Left cardiac atrium (tissue), 4 donors: ENCODE results near the gene ZNF117. TPM values are rescaled to one million over a fixed set of nuclear protein-coding genes. Genes with fewer than 3 reads are reported as not detected.
"Not testable (repeated sequence)": the region's sequence is repeated elsewhere in the genome, so short reads cannot be mapped to it uniquely, and the experiment has no call there.

Experiments used
- ATAC-seq, 2 donors: fragments of 200-7000 bp; cut with Tn5 transposase; one replicate each; pipeline ENCODE4 v1.9.1; 2020; ENCODE audit warnings: mild to moderate bottlenecking in 2 of 2, moderate library complexity in 2 of 2
- DNase-seq: peaks from one replicate; pipeline ENCODE4 v3.0.0-alpha.2; 2020
- intact Hi-C, 2 donors: fragments of 100-400 bp; cut with DNase I; formaldehyde crosslinking; loops; one replicate each; pipeline versions ENCODE4 v1.14.1 to v1.15.1; 2022 to 2023
- total RNA-seq, 2 donors: library from RNA; stranded (reverse); fragmentation: NEBNext Ultra II Directional; extraction: Animal tissue kit (Norgen Biotek cat#: 25700); gene quantifications; one replicate each; pipeline ENCODE4 v1.2.1, GENCODE V29; 2021
- donor health status: DM: no; HTN: yes; CAD: no.
- donor health status: DM: no; HTN: yes; CAD: no; lungs with severe emphysema.
- donor health status: DM: yes; HTN: yes; CAD: no.
- donor health status: Dilated cardiomyopathy.

Gene ZNF117
- total RNA-seq, 2 donors from 2014 or later = 7.9 to 9.4 TPM

GRCh38 chr7:64998865-64999164 lies 8.0 kb upstream of the ZNF117 start:
- intact Hi-C loops = no loop called here
- ATAC-seq (no peak), DNase-seq (no peak)

- ATAC-seq (peak; percentile 23 to 69), DNase-seq (no peak)
- intact Hi-C loops = no loop called here
Observed at GRCh38 chr7:64997927-64998391, 7.1 kb upstream of the ZNF117 start.

GRCh38 chr7:64997164-64997908 lies 6.5 kb upstream of the ZNF117 start:
- DNase-seq (no peak), ATAC-seq (no peak)
- intact Hi-C loops = no loop called here

- intact Hi-C loops = no loop called here
- no peak for ATAC-seq
- no peak for DNase-seq
Observed at GRCh38 chr7:64996305-64996704, 5.5 kb upstream of the ZNF117 start.

- intact Hi-C loops = no loop called here
- ATAC-seq (no peak), DNase-seq (no peak)
Observed at GRCh38 chr7:64993901-64994300, 3.1 kb upstream of the ZNF117 start.

GRCh38 chr7:64992971-64993370 lies 2.1 kb upstream of the ZNF117 start:
- DNase-seq = no peak
- ATAC-seq = no peak
- intact Hi-C loops = no loop called here

GRCh38 chr7:64990216-64990615 lies 620 bp downstream of the ZNF117 start:
- ATAC-seq (no peak), DNase-seq (no peak)
- intact Hi-C loops = no loop called here

- ATAC-seq (no peak), DNase-seq (no peak)
- intact Hi-C loops = no loop called here
Observed at GRCh38 chr7:64978497-64979203, 12.2 kb downstream of the ZNF117 start.

- ATAC-seq = no peak
Observed at GRCh38 chr7:64965594-64965993, 25.2 kb downstream of the ZNF117 start.

GRCh38 chr7:64959072-64959747 lies 31.6 kb downstream of the ZNF117 start:
- ATAC-seq (no peak), DNase-seq (no peak)
- intact Hi-C loops = no loop called here

More at GRCh38 chr7:64965594-64965993, 25.2 kb downstream of the ZNF117 start:
- DNase-seq = no peak
- intact Hi-C loops = no loop called here

- ATAC-seq (peak; percentile 30 to 31), DNase-seq (no peak)
- intact Hi-C loops = loop anchor here (2.0 to 5.0 kb wide), 2 partner anchors 355 to 356 kb away; no protein-coding TSS in a partner anchor
Observed at GRCh38 chr7:64951250-64951848, 39.5 kb downstream of the ZNF117 start.

GRCh38 chr7:64950673-64951072 lies 40.2 kb downstream of the ZNF117 start:
- DNase-seq, ATAC-seq: not testable (repeated sequence)
- intact Hi-C loops = loop anchor here (2.0 to 5.0 kb wide), 2 partner anchors 356 to 357 kb away; no protein-coding TSS in a partner anchor

GRCh38 chr7:64948774-64949173 lies 42.1 kb downstream of the ZNF117 start:
- ATAC-seq, DNase-seq, intact Hi-C loops: not testable (repeated sequence)

GRCh38 chr7:64947252-64948000 lies 43.4 kb downstream of the ZNF117 start:
- peak; percentile 25 for DNase-seq
- intact Hi-C loops = no loop called here
- ATAC-seq = peak; percentile 43 to 62

GRCh38 chr7:64946772-64947171 lies 44.1 kb downstream of the ZNF117 start:
- peak; percentile 31 to 42 for ATAC-seq
- peak; percentile 31 for DNase-seq
- intact Hi-C loops = no loop called here

- ATAC-seq (no peak), DNase-seq (no peak)
- intact Hi-C loops = no loop called here
Observed at GRCh38 chr7:64945503-64946175, 45.2 kb downstream of the ZNF117 start.

- ATAC-seq, intact Hi-C loops, DNase-seq: not testable (repeated sequence)
Observed at GRCh38 chr7:64944667-64945502, 46.0 kb downstream of the ZNF117 start.
